Activated gamma-delta T cell (primary cell): ENCODE measurements around the gene CRTC1.
"Not testable (repeated sequence)": the region's sequence is repeated elsewhere in the genome, so short reads cannot be mapped to it uniquely, and the experiment has no call there.

Experiments used
- DNase-seq: peaks from one replicate; lab custom pipeline; 2025; lab: John Stamatoyannopoulos, UW

Gene CRTC1

GRCh38 chr19:18669883-18670282 is 13.6 kb upstream of the CRTC1 start:
- no peak for DNase-seq

- DNase-seq, result no peak
These were observed 13.2 kb upstream of the CRTC1 start for GRCh38 chr19:18670312-18670711.

GRCh38 chr19:18671303-18672043 is 12.0 kb upstream of the CRTC1 start:
- DNase-seq, result no peak

- DNase-seq, result no peak
These were observed 11.4 kb upstream of the CRTC1 start for GRCh38 chr19:18672044-18672451.

GRCh38 chr19:18672606-18673337 is 10.7 kb upstream of the CRTC1 start:
- no peak for DNase-seq

GRCh38 chr19:18674616-18675015 is 8.9 kb upstream of the CRTC1 start:
- no peak for DNase-seq

- no peak for DNase-seq
These were observed 7.7 kb upstream of the CRTC1 start for GRCh38 chr19:18675779-18676178.

- DNase-seq, result no peak
These were observed 6.8 kb upstream of the CRTC1 start for GRCh38 chr19:18676692-18677091.

- no peak for DNase-seq
These were observed 6.3 kb upstream of the CRTC1 start for GRCh38 chr19:18677156-18677555.

- DNase-seq, result not testable (repeated sequence)
These were observed 3.3 kb upstream of the CRTC1 start for GRCh38 chr19:18680148-18680547.

- DNase-seq, result no peak
These were observed 722 bp upstream of the CRTC1 start for GRCh38 chr19:18682807-18683108.

GRCh38 chr19:18683958-18684641 is 620 bp downstream of the CRTC1 start:
- DNase-seq, result no peak

GRCh38 chr19:18684642-18684993 is 1.1 kb downstream of the CRTC1 start:
- DNase-seq, result no peak

- DNase-seq, result no peak
These were observed 2.2 kb downstream of the CRTC1 start for GRCh38 chr19:18685597-18686190.

GRCh38 chr19:18687740-18688465 is 4.4 kb downstream of the CRTC1 start:
- no peak for DNase-seq

GRCh38 chr19:18696023-18696422 is 12.5 kb downstream of the CRTC1 start:
- DNase-seq, result no peak

GRCh38 chr19:18697680-18698079 is 14.2 kb downstream of the CRTC1 start:
- no peak for DNase-seq

- DNase-seq, result no peak
These were observed 15.1 kb downstream of the CRTC1 start for GRCh38 chr19:18698321-18699167.

- DNase-seq, result no peak
These were observed 16.0 kb downstream of the CRTC1 start for GRCh38 chr19:18699403-18700054.

- DNase-seq, result peak; percentile 43
These were observed 17.2 kb downstream of the CRTC1 start for GRCh38 chr19:18700501-18701249.
